ENCODE measurements around the gene MPRIP. TPM values are rescaled to one million over a fixed set of nuclear protein-coding genes. Genes with fewer than 3 reads are reported as not detected.

The MPRIP gene
- total RNA-seq, 1 donor from 2014 or later: 293 TPM

GRCh38 chr17:17164676-17165075, 122.4 kb downstream of the MPRIP start:
- DNase-seq (ENCODE audit: low spot score): no peak

- DNase-seq (ENCODE audit: low spot score): no peak
Observed at GRCh38 chr17:17165666-17166308, 123.5 kb downstream of the MPRIP start.

GRCh38 chr17:17166446-17166845, 124.2 kb downstream of the MPRIP start:
- DNase-seq (ENCODE audit: low spot score): no peak

GRCh38 chr17:17167356-17167755, 125.1 kb downstream of the MPRIP start:
- no peak for DNase-seq (ENCODE audit: low spot score)

GRCh38 chr17:17167986-17168385, 125.7 kb downstream of the MPRIP start:
- no peak for DNase-seq (ENCODE audit: low spot score)

- DNase-seq (ENCODE audit: low spot score): no peak
Observed at GRCh38 chr17:17168401-17168800, 126.1 kb downstream of the MPRIP start.

GRCh38 chr17:17169396-17169795, 127.1 kb downstream of the MPRIP start:
- no peak for DNase-seq (ENCODE audit: low spot score)

GRCh38 chr17:17170346-17170985, 128.2 kb downstream of the MPRIP start:
- no peak for DNase-seq (ENCODE audit: low spot score)

- no peak for DNase-seq (ENCODE audit: low spot score)
Observed at GRCh38 chr17:17171186-17171585, 128.9 kb downstream of the MPRIP start.

- no peak for DNase-seq (ENCODE audit: low spot score)
Observed at GRCh38 chr17:17172001-17172939, 130.0 kb downstream of the MPRIP start.

GRCh38 chr17:17172990-17173389, 130.7 kb downstream of the MPRIP start:
- no peak for DNase-seq (ENCODE audit: low spot score)

GRCh38 chr17:17173921-17174320, 131.7 kb downstream of the MPRIP start:
- no peak for DNase-seq (ENCODE audit: low spot score)

- DNase-seq (ENCODE audit: low spot score): no peak
Observed at GRCh38 chr17:17175340-17175739, 133.1 kb downstream of the MPRIP start.

- DNase-seq (ENCODE audit: low spot score): no peak
Observed at GRCh38 chr17:17175917-17176316, 133.7 kb downstream of the MPRIP start.

- DNase-seq (ENCODE audit: low spot score): no peak
Observed at GRCh38 chr17:17176341-17176740, 134.1 kb downstream of the MPRIP start.

- no peak for DNase-seq (ENCODE audit: low spot score)
Observed at GRCh38 chr17:17177176-17177575, 134.9 kb downstream of the MPRIP start.

- no peak for DNase-seq (ENCODE audit: low spot score)
Observed at GRCh38 chr17:17179371-17179827, 137.1 kb downstream of the MPRIP start.

GRCh38 chr17:17180141-17180603, 137.9 kb downstream of the MPRIP start:
- DNase-seq (ENCODE audit: low spot score): no peak

- no peak for DNase-seq (ENCODE audit: low spot score)
Observed at GRCh38 chr17:17180741-17181525, 138.7 kb downstream of the MPRIP start.

- no peak for DNase-seq (ENCODE audit: low spot score)
Observed at GRCh38 chr17:17181666-17182597, 139.7 kb downstream of the MPRIP start.

Data from mesenteric fat pad (tissue), 1 donor.